Mesendoderm (in vitro differentiated cells): ENCODE data around the gene CNNM2.

Experiments
- DNase-seq: peaks from one replicate; pipeline ENCODE4 v3.0.0; 2013
- H2AK5ac ChIP-seq: 2 replicates; pipeline ENCODE4 v1.6.1; 2013; ENCODE audit warnings: low read length, inconsistent platforms
- H2BK120ac ChIP-seq: 2 replicates; pipeline ENCODE4 v1.6.1; 2013; ENCODE audit warnings: low read depth, mild to moderate bottlenecking, low read length, moderate library complexity, mixed read lengths
- H2BK15ac ChIP-seq: replicated peaks from 2 replicates; pipeline ENCODE4 v1.6.1; 2013; ENCODE audit warnings: low read depth, mild to moderate bottlenecking, moderate library complexity
- H2BK5ac ChIP-seq: 2 replicates; pipeline ENCODE4 v1.6.1; 2013; ENCODE audit warnings: low read length, inconsistent platforms
- H3K18ac ChIP-seq: 2 replicates; pipeline ENCODE4 v1.6.1; 2013; ENCODE audit warnings: mild to moderate bottlenecking, low read length, mixed read lengths
- H3K23ac ChIP-seq: one replicate; pipeline ENCODE4 v1.6.1; 2013; ENCODE audit warnings: low read length
- H3K27ac ChIP-seq: 2 replicates; pipeline ENCODE4 v1.5.1; 2013; ENCODE audit warnings: low read depth, mild to moderate bottlenecking, inconsistent platforms, low read length, moderate library complexity
- H3K27me3 ChIP-seq: 2 replicates; pipeline ENCODE4 v1.6.1; 2013; ENCODE audit warnings: low read length, control low read depth, mild to moderate bottlenecking, inconsistent platforms; ENCODE audit not compliant: insufficient read depth, poor library complexity
- H3K36me3 ChIP-seq: 2 replicates; pipeline ENCODE4 v1.6.1; 2013; ENCODE audit warnings: low read length, inconsistent platforms; ENCODE audit not compliant: control insufficient read depth, insufficient read depth
- H3K4ac ChIP-seq: one replicate; pipeline ENCODE4 v1.6.1; 2013; ENCODE audit warnings: low read depth, mild to moderate bottlenecking, low read length, moderate library complexity
- H3K4me1 ChIP-seq: 2 replicates; pipeline ENCODE4 v1.6.1; 2013; ENCODE audit warnings: low read depth, low read length, inconsistent platforms; ENCODE audit not compliant: control insufficient read depth
- H3K4me2 ChIP-seq: 2 replicates; pipeline ENCODE4 v1.6.1; 2013; ENCODE audit warnings: low read length
- H3K4me3 ChIP-seq: 2 replicates; pipeline ENCODE4 v1.5.1; 2013; ENCODE audit warnings: mild to moderate bottlenecking, low read length
- H3K56ac ChIP-seq: one replicate; pipeline ENCODE4 v1.6.1; 2013; ENCODE audit warnings: low read length
- H3K79me1 ChIP-seq: 2 replicates; pipeline ENCODE4 v1.6.1; 2013; ENCODE audit warnings: low read length, inconsistent platforms
- H3K79me2 ChIP-seq: 2 replicates; pipeline ENCODE4 v1.6.1; 2013; ENCODE audit warnings: mild to moderate bottlenecking, low read length; ENCODE audit not compliant: control insufficient read depth, insufficient read depth
- H3K9ac ChIP-seq: 2 replicates; pipeline ENCODE4 v1.6.1; 2013; ENCODE audit warnings: low read length, inconsistent platforms
- H4K5ac ChIP-seq: one replicate; pipeline ENCODE4 v1.6.1; 2013; ENCODE audit warnings: low read length
- H4K8ac ChIP-seq: one replicate; pipeline ENCODE4 v1.6.1; 2013; ENCODE audit warnings: low read depth, mild to moderate bottlenecking, control low read depth, low read length, moderate library complexity
- WGBS: extraction: QIAGEN DNeasy Blood & Tissue Kit; methylation state at CpG from one replicate; pipeline ENCODE4 v1.1.7; 2013; ENCODE audit warnings: low lambda C conversion rate, missing lambda C conversion rate; ENCODE audit not compliant: insufficient coverage; ENCODE audit errors: extremely low coverage; 5-methylcytosine and 5-hydroxymethylcytosine counted together

Gene CNNM2

GRCh38 chr10:103106539-103106938, 188.4 kb downstream of the CNNM2 start:
- H3K4me1 ChIP-seq = peaks cover 3% of the 10 kb centered on the region
- H3K18ac ChIP-seq = no peak overlapping the region
- DNase-seq = no peak
- no peak overlapping the region for H3K27ac ChIP-seq
- H3K56ac ChIP-seq = no peak overlapping the region
- H4K5ac ChIP-seq = no peak overlapping the region
- H2BK15ac ChIP-seq = no peak overlapping the region
- no peak overlapping the region for H2AK5ac ChIP-seq
- H3K4me2 ChIP-seq = no peak overlapping the region
- H2BK5ac ChIP-seq = no peak overlapping the region
- H3K23ac ChIP-seq = no peak overlapping the region
- H3K4ac ChIP-seq = no peak overlapping the region
- no peaks in the 10 kb centered on the region for H3K27me3 ChIP-seq
- H3K9ac ChIP-seq = no peak overlapping the region
- no peak overlapping the region for H2BK120ac ChIP-seq
- no peak overlapping the region for H4K8ac ChIP-seq
- no peaks in the 10 kb centered on the region for H3K36me3 ChIP-seq
- peaks cover 2% of the 10 kb centered on the region for H3K79me1 ChIP-seq
- no peak overlapping the region for H3K4me3 ChIP-seq
- no peaks in the 10 kb centered on the region for H3K79me2 ChIP-seq

GRCh38 chr10:103109821-103110220, 191.7 kb downstream of the CNNM2 start:
- no peaks in the 10 kb centered on the region for H3K36me3 ChIP-seq
- no peak overlapping the region for H2BK15ac ChIP-seq
- DNase-seq = no peak
- H3K4me3 ChIP-seq = no peak overlapping the region
- H4K5ac ChIP-seq = no peak overlapping the region
- H3K4ac ChIP-seq = no peak overlapping the region
- H3K4me2 ChIP-seq = no peak overlapping the region
- no peak overlapping the region for H3K23ac ChIP-seq
- H2AK5ac ChIP-seq = no peak overlapping the region
- no peak overlapping the region for H2BK5ac ChIP-seq
- no peak overlapping the region for H3K18ac ChIP-seq
- H4K8ac ChIP-seq = no peak overlapping the region
- H3K4me1 ChIP-seq = no peaks in the 10 kb centered on the region
- no peak overlapping the region for H3K56ac ChIP-seq
- no peaks in the 10 kb centered on the region for H3K79me2 ChIP-seq
- H3K79me1 ChIP-seq = peaks cover 2% of the 10 kb centered on the region
- H3K9ac ChIP-seq = no peak overlapping the region
- no peak overlapping the region for H2BK120ac ChIP-seq
- no peaks in the 10 kb centered on the region for H3K27me3 ChIP-seq
- no CpG with 5 or more reads among the region's 2 CpGs for WGBS
- no peak overlapping the region for H3K27ac ChIP-seq

GRCh38 chr10:103110407-103110806, 192.3 kb downstream of the CNNM2 start:
- no peak overlapping the region for H2BK15ac ChIP-seq
- no peaks in the 10 kb centered on the region for H3K36me3 ChIP-seq
- no peak overlapping the region for H3K4ac ChIP-seq
- no peak overlapping the region for H3K18ac ChIP-seq
- no peak overlapping the region for H4K8ac ChIP-seq
- no peak overlapping the region for H2AK5ac ChIP-seq
- no peak overlapping the region for H3K23ac ChIP-seq
- no peak overlapping the region for H3K9ac ChIP-seq
- H4K5ac ChIP-seq = no peak overlapping the region
- H3K79me2 ChIP-seq = no peaks in the 10 kb centered on the region
- H2BK5ac ChIP-seq = no peak overlapping the region
- peaks cover 2% of the 10 kb centered on the region for H3K79me1 ChIP-seq
- no peak overlapping the region for H3K4me2 ChIP-seq
- no peak overlapping the region for H3K4me3 ChIP-seq
- H3K4me1 ChIP-seq = no peaks in the 10 kb centered on the region
- no peak for DNase-seq
- H3K56ac ChIP-seq = no peak overlapping the region
- H3K27me3 ChIP-seq = no peaks in the 10 kb centered on the region
- H3K27ac ChIP-seq = no peak overlapping the region
- H2BK120ac ChIP-seq = no peak overlapping the region

- H3K79me1 ChIP-seq = peaks cover 2% of the 10 kb centered on the region
- H2BK15ac ChIP-seq = no peak overlapping the region
- H3K4me2 ChIP-seq = no peak overlapping the region
- H3K18ac ChIP-seq = peak overlapping the region; percentile 51
- H3K4ac ChIP-seq = no peak overlapping the region
- no peak for DNase-seq
- no peak overlapping the region for H3K23ac ChIP-seq
- no peaks in the 10 kb centered on the region for H3K79me2 ChIP-seq
- no peak overlapping the region for H3K4me3 ChIP-seq
- H3K27me3 ChIP-seq = no peaks in the 10 kb centered on the region
- no peak overlapping the region for H3K56ac ChIP-seq
- no peak overlapping the region for H2AK5ac ChIP-seq
- no peaks in the 10 kb centered on the region for H3K36me3 ChIP-seq
- no peak overlapping the region for H2BK5ac ChIP-seq
- H4K5ac ChIP-seq = no peak overlapping the region
- no peak overlapping the region for H4K8ac ChIP-seq
- no peak overlapping the region for H2BK120ac ChIP-seq
- H3K4me1 ChIP-seq = no peaks in the 10 kb centered on the region
- no peak overlapping the region for H3K9ac ChIP-seq
- WGBS = no CpG with 5 or more reads among the region's 2 CpGs
- H3K27ac ChIP-seq = no peak overlapping the region
Measured at GRCh38 chr10:103111031-103111917, 193.2 kb downstream of the CNNM2 start.

- Histone ChIP-seq H4K8ac (no peak overlapping the region), H3K23ac (no peak overlapping the region), H3K79me1 (peaks cover 2% of the 10 kb centered on the region), H3K18ac (no peak overlapping the region), H3K4me3 (no peak overlapping the region), H2BK5ac (no peak overlapping the region), H3K56ac (no peak overlapping the region), H3K79me2 (no peaks in the 10 kb centered on the region), H3K4me2 (no peak overlapping the region), H3K4me1 (no peaks in the 10 kb centered on the region), H2AK5ac (no peak overlapping the region), H2BK120ac (no peak overlapping the region), H4K5ac (no peak overlapping the region), H3K9ac (no peak overlapping the region), H3K36me3 (no peaks in the 10 kb centered on the region), H3K27ac (no peak overlapping the region), H3K4ac (no peak overlapping the region), H2BK15ac (no peak overlapping the region), H3K27me3 (no peaks in the 10 kb centered on the region)
- WGBS = no CpG with 5 or more reads among the region's 4 CpGs
- no peak for DNase-seq
Measured at GRCh38 chr10:103111918-103112877, 194.1 kb downstream of the CNNM2 start.
